ENCODE data around the gene FAM180A. TPM values are rescaled to one million over a fixed set of nuclear protein-coding genes. Genes with fewer than 3 reads are reported as not detected.

FAM180A gene
- total and polyA plus RNA-seq, 2 donors (not counting 1 experiment from before 2014, with no cell fraction given) = not detected

GRCh38 chr7:135755351-135755753 is 6.7 kb upstream of the FAM180A start:
- Histone ChIP-seq H3K27me3 (replicated peaks in 1 of 4; ENCODE audit: control extremely low read depth in 1 of 4, control insufficient read depth in 3 of 4, insufficient read depth in 4 of 4, low read length in 3 of 4) (peaks cover 0 to 12% (median 0%) of the 10 kb centered on the region in 4 experiments), H3K9ac (ENCODE audit: low read length) (no peak overlapping the region), H3K9me3 (ENCODE audit: control extremely low read depth in 1 of 3, control insufficient read depth in 2 of 3, insufficient read depth in 1 of 3, low read length in 2 of 3) (peaks cover 0 to 4% (median 0%) of the 10 kb centered on the region in 3 donors), H3K27ac (ENCODE audit: low read length in 2 of 2) (no peak overlapping the region), H2AFZ (ENCODE audit: insufficient read depth, low read depth, low read length, poor library complexity, severe bottlenecking) (no peak overlapping the region), H3K36me3 (replicated peaks in 1 of 2; ENCODE audit: control extremely low read depth in 1 of 2, control insufficient read depth in 1 of 2, extremely low read depth in 1 of 2, insufficient read depth in 2 of 2, low read length in 1 of 2) (no peaks in the 10 kb centered on the region), H3K4me1 (ENCODE audit: control insufficient read depth in 2 of 2, insufficient read depth in 2 of 2, low read length in 2 of 2) (peaks cover 0 to 4% of the 10 kb centered on the region in 2 donors), H3K79me2 (ENCODE audit: control insufficient read depth, insufficient read depth, low read length) (no peaks in the 10 kb centered on the region), H4K20me1 (ENCODE audit: control insufficient read depth, insufficient read depth, low read length, poor library complexity, severe bottlenecking) (no peaks in the 10 kb centered on the region), H3K4me3 (ENCODE audit: control extremely low read depth in 1 of 5, extremely low read depth in 1 of 5, insufficient read depth in 1 of 5, low read depth in 2 of 5, low read length in 4 of 5) (no peak overlapping the region), H3K4me2 (replicated peaks; ENCODE audit: low read depth, low read length, poor library complexity, severe bottlenecking) (no peak overlapping the region)
- intact Hi-C loops (cut with micrococcal nuclease) = no loop called here
- Mint-ChIP-seq H3K27me3 (peaks cover 29% of the 10 kb centered on the region), H3K27ac (no peak overlapping the region), H3K4me1 (no peaks in the 10 kb centered on the region), H3K4me3 (no peak overlapping the region), H3K9me3 (ENCODE audit: insufficient read depth) (peaks cover 6% of the 10 kb centered on the region)
- TF ChIP-seq, protein P1, sequence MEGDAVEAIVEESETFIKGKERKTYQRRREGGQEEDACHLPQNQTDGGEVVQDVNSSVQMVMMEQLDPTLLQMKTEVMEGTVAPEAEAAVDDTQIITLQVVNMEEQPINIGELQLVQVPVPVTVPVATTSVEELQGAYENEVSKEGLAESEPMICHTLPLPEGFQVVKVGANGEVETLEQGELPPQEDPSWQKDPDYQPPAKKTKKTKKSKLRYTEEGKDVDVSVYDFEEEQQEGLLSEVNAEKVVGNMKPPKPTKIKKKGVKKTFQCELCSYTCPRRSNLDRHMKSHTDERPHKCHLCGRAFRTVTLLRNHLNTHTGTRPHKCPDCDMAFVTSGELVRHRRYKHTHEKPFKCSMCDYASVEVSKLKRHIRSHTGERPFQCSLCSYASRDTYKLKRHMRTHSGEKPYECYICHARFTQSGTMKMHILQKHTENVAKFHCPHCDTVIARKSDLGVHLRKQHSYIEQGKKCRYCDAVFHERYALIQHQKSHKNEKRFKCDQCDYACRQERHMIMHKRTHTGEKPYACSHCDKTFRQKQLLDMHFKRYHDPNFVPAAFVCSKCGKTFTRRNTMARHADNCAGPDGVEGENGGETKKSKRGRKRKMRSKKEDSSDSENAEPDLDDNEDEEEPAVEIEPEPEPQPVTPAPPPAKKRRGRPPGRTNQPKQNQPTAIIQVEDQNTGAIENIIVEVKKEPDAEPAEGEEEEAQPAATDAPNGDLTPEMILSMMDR (IDR thresholded peaks at IDR 0.05) = no peak
- no peak for TF ChIP-seq EZH2 (IDR thresholded peaks at IDR 0.05; ENCODE audit: borderline replicate concordance, insufficient read depth, low read depth, low read length, poor library complexity, severe bottlenecking)
- POLR2A ChIA-PET = no interaction called here
- 96% methylated on average over 10 of the region's 11 CpGs for WGBS (ENCODE audit: insufficient coverage)
- CTCF ChIA-PET = no interaction called here
- ATAC-seq (ENCODE audit: low read depth) (no peak), DNase-seq (no peak)

GRCh38 chr7:135753616-135754413 is 5.2 kb upstream of the FAM180A start:
- H3K27ac Mint-ChIP-seq = no peak overlapping the region
- intact Hi-C loops (cut with micrococcal nuclease) = no loop called here
- CTCF ChIA-PET = no interaction called here
- no peak overlapping the region for H3K9ac ChIP-seq (ENCODE audit: low read length)
- H3K79me2 ChIP-seq (ENCODE audit: control insufficient read depth, insufficient read depth, low read length) = no peaks in the 10 kb centered on the region
- 88% methylated on average over 7 of the region's 8 CpGs for WGBS (ENCODE audit: insufficient coverage)
- no peak overlapping the region for H2AFZ ChIP-seq (ENCODE audit: insufficient read depth, low read depth, low read length, poor library complexity, severe bottlenecking)
- DNase-seq (no peak), ATAC-seq (ENCODE audit: low read depth) (no peak)
- no peak overlapping the region for H3K4me3 ChIP-seq (ENCODE audit: control extremely low read depth in 1 of 5, extremely low read depth in 1 of 5, insufficient read depth in 1 of 5, low read depth in 2 of 5, low read length in 4 of 5)
- no peaks in the 10 kb centered on the region for H3K36me3 ChIP-seq (replicated peaks in 1 of 2; ENCODE audit: control extremely low read depth in 1 of 2, control insufficient read depth in 1 of 2, extremely low read depth in 1 of 2, insufficient read depth in 2 of 2, low read length in 1 of 2)
- no peak overlapping the region for H3K27ac ChIP-seq (ENCODE audit: low read length in 2 of 2)
- peaks cover 0 to 4% (median 0%) of the 10 kb centered on the region in 3 donors for H3K9me3 ChIP-seq (ENCODE audit: control extremely low read depth in 1 of 3, control insufficient read depth in 2 of 3, insufficient read depth in 1 of 3, low read length in 2 of 3)
- TF ChIP-seq, protein P1 (IDR thresholded peaks at IDR 0.05) = no peak
- no peak for TF ChIP-seq EZH2 (IDR thresholded peaks at IDR 0.05; ENCODE audit: borderline replicate concordance, insufficient read depth, low read depth, low read length, poor library complexity, severe bottlenecking)
- POLR2A ChIA-PET = no interaction called here
- no peaks in the 10 kb centered on the region for H3K4me1 Mint-ChIP-seq
- H3K4me1 ChIP-seq (ENCODE audit: control insufficient read depth in 2 of 2, insufficient read depth in 2 of 2, low read length in 2 of 2) = peaks cover 0 to 4% of the 10 kb centered on the region in 2 donors
- no peak overlapping the region for H3K4me2 ChIP-seq (replicated peaks; ENCODE audit: low read depth, low read length, poor library complexity, severe bottlenecking)
- peaks cover 21% of the 10 kb centered on the region for H3K27me3 Mint-ChIP-seq
- peaks cover 6% of the 10 kb centered on the region for H3K9me3 Mint-ChIP-seq (ENCODE audit: insufficient read depth)
- H4K20me1 ChIP-seq (ENCODE audit: control insufficient read depth, insufficient read depth, low read length, poor library complexity, severe bottlenecking) = no peaks in the 10 kb centered on the region
- H3K4me3 Mint-ChIP-seq = no peak overlapping the region
- H3K27me3 ChIP-seq (replicated peaks in 1 of 4; ENCODE audit: control extremely low read depth in 1 of 4, control insufficient read depth in 3 of 4, insufficient read depth in 4 of 4, low read length in 3 of 4) = peaks cover 0 to 12% (median 0%) of the 10 kb centered on the region in 4 experiments

Data from B cell (primary cell).